Fibroblast of lung (primary cell): ENCODE measurements around the gene TTC3. TPM values are rescaled to one million over a fixed set of nuclear protein-coding genes. Genes with fewer than 3 reads are reported as not detected.

ENCODE experiments used
- DNase-seq, 2 donors: peaks; one replicate each; pipeline versions ENCODE4 v3.0.0 to v3.0.0-alpha.2; 2010; ENCODE audit warnings: low read depth in 2 of 2
- H2AFZ ChIP-seq: 2 replicates; pipeline ENCODE4 v1.5.1; 2012; ENCODE audit warnings: low read length, control low read depth, inconsistent platforms
- H3K27ac ChIP-seq: 2 replicates; pipeline ENCODE4 v1.5.1; 2011; ENCODE audit warnings: low read length, control low read depth; ENCODE audit not compliant: insufficient read depth
- H3K27me3 ChIP-seq: 2 replicates; pipeline ENCODE4 v1.5.1; 2011; ENCODE audit warnings: mild to moderate bottlenecking, low read length; ENCODE audit not compliant: control insufficient read depth, insufficient read depth
- H3K36me3 ChIP-seq: 2 replicates; pipeline ENCODE4 v1.5.1; 2011; ENCODE audit warnings: low read length; ENCODE audit not compliant: control insufficient read depth, insufficient read depth
- H3K4me1 ChIP-seq: 2 replicates; pipeline ENCODE4 v1.5.1; 2011; ENCODE audit warnings: low read length; ENCODE audit not compliant: control insufficient read depth, insufficient read depth; ENCODE audit errors: extremely low read depth
- H3K4me2 ChIP-seq: 2 replicates; pipeline ENCODE4 v1.5.1; 2011; ENCODE audit warnings: low read length, control low read depth; ENCODE audit not compliant: insufficient read depth; ENCODE audit errors: extremely low read depth
- H3K4me3 ChIP-seq, 4 experiments: fragments of 200-600 bp in 1 of 4; sonication (generic) in 1 of 4; replicated peaks in 1 of 4; 2 replicates each; pipeline ENCODE4 v1.5.1; 2011 to 2016; ENCODE audit warnings: low read length in 4 of 4, low read depth in 3 of 4, mild to moderate bottlenecking in 3 of 4, control low read depth in 2 of 4, inconsistent platforms in 1 of 4, mixed read lengths in 1 of 4; ENCODE audit not compliant: insufficient read depth in 1 of 4; ENCODE audit errors: control extremely low read depth in 1 of 4
- H3K79me2 ChIP-seq: 2 replicates; pipeline ENCODE4 v1.5.1; 2012; ENCODE audit warnings: mild to moderate bottlenecking, low read length, inconsistent platforms; ENCODE audit not compliant: control insufficient read depth, insufficient read depth
- H3K9ac ChIP-seq: 2 replicates; pipeline ENCODE4 v1.5.1; 2011; ENCODE audit warnings: mild to moderate bottlenecking, low read length, control low read depth; ENCODE audit not compliant: insufficient read depth
- H3K9me3 ChIP-seq: 2 replicates; pipeline ENCODE4 v1.5.1; 2012; ENCODE audit warnings: low read depth, low read length; ENCODE audit not compliant: control insufficient read depth, insufficient read depth
- H4K20me1 ChIP-seq: 2 replicates; pipeline ENCODE4 v1.5.1; 2011; ENCODE audit warnings: low read length; ENCODE audit not compliant: control insufficient read depth, insufficient read depth; ENCODE audit errors: extremely low read depth
- EZH2 ChIP-seq: IDR thresholded peaks from 2 replicates; pipeline ENCODE4 v1.5.1; 2012; ENCODE audit warnings: low read length, control low read depth, mild to moderate bottlenecking; ENCODE audit errors: missing control alignments
- polyA plus RNA-seq, 2 donors: library from polyadenylated mRNA; depleted of rRNA in 1 of 2; stranded (reverse) in 1 of 2; unstranded in 1 of 2; fragments of >200 nt; gene quantifications; 2 replicates each; pipeline ENCODE4 v1.2.1, GENCODE V29; 2011 to 2012; ENCODE audit warnings: missing spikeins in 1 of 2
- total RNA-seq: library from RNA; depleted of rRNA; stranded (reverse); fragments of >200 nt; gene quantifications from 2 replicates; pipeline ENCODE4 v1.2.1, GENCODE V29; 2014
- TF ChIP-seq, protein P1 (sequence below), 2 donors: IDR thresholded peaks in 1 of 2; conservative IDR thresholded peaks in 1 of 2; 1 replicate in 1 of 2; 2 replicates in 1 of 2; pipeline ENCODE4 v1.5.1; 2011 to 2012; ENCODE audit warnings: low read length in 2 of 2, control low read depth in 1 of 2, inconsistent platforms in 1 of 2, low read depth in 1 of 2, mild to moderate bottlenecking in 1 of 2

Gene TTC3
- total and polyA plus RNA-seq, 2 donors (not counting 1 experiment from before 2014, with no cell fraction given), result 121 to 224 TPM

DNA sequence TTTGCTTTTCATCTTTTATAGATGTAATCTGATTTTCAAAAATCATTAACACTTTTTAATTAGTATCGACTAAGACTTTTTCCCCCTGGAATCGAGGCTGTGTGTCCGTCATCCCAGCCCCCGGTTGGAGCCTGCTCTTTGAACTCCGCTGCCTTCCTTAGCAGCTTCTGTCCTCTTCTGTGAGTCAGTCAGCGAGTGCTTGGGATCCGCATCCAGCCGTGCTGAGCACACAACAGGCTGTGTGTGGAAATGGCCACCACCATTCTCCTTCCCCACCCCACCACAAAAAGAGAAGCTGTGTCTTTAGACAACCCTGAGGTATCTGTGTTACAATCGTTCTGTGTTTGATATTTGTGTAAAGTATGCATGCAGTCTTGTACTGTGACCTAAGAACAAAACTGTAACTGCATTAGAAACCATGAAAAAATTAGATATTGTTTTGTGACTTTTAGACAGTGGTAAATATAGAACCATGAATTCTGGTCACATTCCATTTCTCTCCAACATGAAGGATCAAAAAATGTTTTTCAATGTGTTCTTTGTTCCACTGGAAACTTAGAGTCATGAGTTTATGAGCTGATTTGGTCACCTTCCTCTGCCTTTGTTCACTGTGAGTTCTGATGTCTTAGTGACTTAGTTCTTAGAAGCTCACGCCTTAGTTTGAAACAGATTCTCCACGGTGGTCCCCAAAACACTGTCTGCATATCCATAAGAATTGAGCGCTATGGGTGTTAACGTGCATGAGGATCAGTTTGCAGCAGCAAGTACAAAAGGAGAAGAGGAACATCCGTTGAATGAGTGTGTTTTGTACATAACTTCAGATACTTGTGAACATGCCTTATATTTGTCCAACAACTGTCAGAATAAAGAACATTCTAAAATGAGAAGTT lies 129.4 kb downstream of the TTC3 start:
- no peak overlapping the region for H3K4me2 ChIP-seq
- H3K9ac ChIP-seq, result no peak overlapping the region
- TF ChIP-seq EZH2, result no peak
- TF ChIP-seq, protein P1, sequence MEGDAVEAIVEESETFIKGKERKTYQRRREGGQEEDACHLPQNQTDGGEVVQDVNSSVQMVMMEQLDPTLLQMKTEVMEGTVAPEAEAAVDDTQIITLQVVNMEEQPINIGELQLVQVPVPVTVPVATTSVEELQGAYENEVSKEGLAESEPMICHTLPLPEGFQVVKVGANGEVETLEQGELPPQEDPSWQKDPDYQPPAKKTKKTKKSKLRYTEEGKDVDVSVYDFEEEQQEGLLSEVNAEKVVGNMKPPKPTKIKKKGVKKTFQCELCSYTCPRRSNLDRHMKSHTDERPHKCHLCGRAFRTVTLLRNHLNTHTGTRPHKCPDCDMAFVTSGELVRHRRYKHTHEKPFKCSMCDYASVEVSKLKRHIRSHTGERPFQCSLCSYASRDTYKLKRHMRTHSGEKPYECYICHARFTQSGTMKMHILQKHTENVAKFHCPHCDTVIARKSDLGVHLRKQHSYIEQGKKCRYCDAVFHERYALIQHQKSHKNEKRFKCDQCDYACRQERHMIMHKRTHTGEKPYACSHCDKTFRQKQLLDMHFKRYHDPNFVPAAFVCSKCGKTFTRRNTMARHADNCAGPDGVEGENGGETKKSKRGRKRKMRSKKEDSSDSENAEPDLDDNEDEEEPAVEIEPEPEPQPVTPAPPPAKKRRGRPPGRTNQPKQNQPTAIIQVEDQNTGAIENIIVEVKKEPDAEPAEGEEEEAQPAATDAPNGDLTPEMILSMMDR (conservative IDR thresholded peaks at IDR 0.05 in 1 of 2, IDR thresholded peaks at IDR 0.05 in 1 of 2; ENCODE audit: low read depth in 1 of 2, low read length in 2 of 2), result no peak
- H3K79me2 ChIP-seq, result no peaks in the 10 kb centered on the region
- DNase-seq, result no peak
- no peaks in the 10 kb centered on the region for H3K27me3 ChIP-seq
- H3K27ac ChIP-seq, result no peak overlapping the region
- peaks cover 5% of the 10 kb centered on the region for H3K36me3 ChIP-seq
- no peak overlapping the region for H2AFZ ChIP-seq
- no peak overlapping the region for H3K4me3 ChIP-seq
- H3K9me3 ChIP-seq, result no peaks in the 10 kb centered on the region
- H4K20me1 ChIP-seq, result no peaks in the 10 kb centered on the region
- H3K4me1 ChIP-seq, result no peaks in the 10 kb centered on the region

DNA sequence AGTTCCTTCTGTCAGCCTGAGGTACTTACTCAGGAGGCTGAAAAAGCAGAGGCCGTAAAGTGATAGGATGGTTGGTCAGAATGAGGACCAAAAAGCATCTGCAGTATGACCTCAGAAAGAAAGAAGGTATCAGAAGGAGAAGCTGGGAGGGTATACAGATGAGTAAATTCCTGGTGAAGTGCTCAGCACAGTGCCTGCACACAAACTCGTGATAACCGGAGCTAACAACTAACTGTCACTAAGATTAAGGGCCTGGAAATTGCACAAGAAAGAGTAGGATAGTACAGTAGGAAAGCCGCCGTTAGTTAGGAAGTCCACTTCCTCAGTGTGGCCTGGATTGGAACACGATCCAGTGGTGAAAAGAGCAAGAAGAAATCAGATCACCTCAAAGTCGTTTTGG lies 131.5 kb downstream of the TTC3 start:
- DNase-seq, result peak in 1 of 2 donors; percentile 65

DNA sequence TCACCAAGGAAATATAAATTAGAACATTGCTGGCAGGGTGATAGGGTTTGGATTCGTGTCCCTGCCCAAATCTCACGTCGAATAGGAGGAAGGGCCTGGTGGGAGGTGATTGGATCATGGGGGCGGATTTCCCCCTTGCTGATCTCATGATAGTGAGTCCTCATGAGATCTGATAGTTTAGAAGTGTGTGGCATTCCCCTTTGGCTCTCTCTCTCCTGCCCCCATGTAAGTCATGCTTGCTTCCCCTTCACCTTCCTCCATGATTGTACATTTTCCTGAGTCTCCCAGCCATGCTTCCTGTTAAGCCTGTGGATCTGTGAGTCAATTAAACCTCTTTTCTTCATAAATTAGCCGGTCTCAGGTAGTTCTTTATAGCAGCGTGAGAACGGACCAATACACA lies 133.4 kb downstream of the TTC3 start:
- H4K20me1 ChIP-seq, result no peaks in the 10 kb centered on the region
- peaks cover 2% of the 10 kb centered on the region for H3K4me1 ChIP-seq
- H3K4me2 ChIP-seq, result no peak overlapping the region
- no peak overlapping the region for H3K9ac ChIP-seq
- H3K79me2 ChIP-seq, result no peaks in the 10 kb centered on the region
- no peak overlapping the region for H3K27ac ChIP-seq
- no peak for DNase-seq
- H3K4me3 ChIP-seq, result no peak overlapping the region
- H2AFZ ChIP-seq, result no peak overlapping the region
- H3K9me3 ChIP-seq, result no peaks in the 10 kb centered on the region
- H3K36me3 ChIP-seq, result peaks cover 5% of the 10 kb centered on the region
- TF ChIP-seq EZH2, result no peak
- TF ChIP-seq, protein P1 (conservative IDR thresholded peaks at IDR 0.05 in 1 of 2, IDR thresholded peaks at IDR 0.05 in 1 of 2; ENCODE audit: low read depth in 1 of 2, low read length in 2 of 2), result no peak
- H3K27me3 ChIP-seq, result no peaks in the 10 kb centered on the region

More for the DNA sequence above, 131.5 kb downstream of the TTC3 start:
- H3K79me2 ChIP-seq, result no peaks in the 10 kb centered on the region
- no peak for TF ChIP-seq EZH2
- TF ChIP-seq, protein P1 (conservative IDR thresholded peaks at IDR 0.05 in 1 of 2, IDR thresholded peaks at IDR 0.05 in 1 of 2; ENCODE audit: low read depth in 1 of 2, low read length in 2 of 2), result no peak
- H3K9ac ChIP-seq, result no peak overlapping the region
- H2AFZ ChIP-seq, result no peak overlapping the region
- H3K4me2 ChIP-seq, result no peak overlapping the region
- H3K27me3 ChIP-seq, result no peaks in the 10 kb centered on the region
- H3K27ac ChIP-seq, result no peak overlapping the region
- no peaks in the 10 kb centered on the region for H4K20me1 ChIP-seq
- H3K4me3 ChIP-seq, result no peak overlapping the region
- no peaks in the 10 kb centered on the region for H3K9me3 ChIP-seq
- peaks cover 2% of the 10 kb centered on the region for H3K4me1 ChIP-seq
- H3K36me3 ChIP-seq, result peaks cover 5% of the 10 kb centered on the region
